ENCODE results near the gene REEP5. TPM values are rescaled to one million over a fixed set of nuclear protein-coding genes. Genes with fewer than 3 reads are reported as not detected.

Gene REEP5
- total and polyA plus RNA-seq, 8 donors: 18.8 to 102 (median 40.4) TPM

DNA sequence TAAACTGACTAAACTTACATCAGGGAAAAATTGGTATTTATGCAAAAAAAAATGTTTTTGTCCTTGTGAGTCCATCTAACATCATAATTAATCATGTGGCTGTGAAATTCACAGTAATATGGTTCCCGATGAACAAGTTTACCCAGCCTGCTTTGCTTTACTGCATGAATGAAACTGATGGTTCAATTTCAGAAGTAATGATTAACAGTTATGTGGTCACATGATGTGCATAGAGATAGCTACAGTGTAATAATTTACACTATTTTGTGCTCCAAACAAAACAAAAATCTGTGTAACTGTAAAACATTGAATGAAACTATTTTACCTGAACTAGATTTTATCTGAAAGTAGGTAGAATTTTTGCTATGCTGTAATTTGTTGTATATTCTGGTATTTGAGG is 77.5 kb downstream of the REEP5 start:
- Histone ChIP-seq H3K27ac (no peak overlapping the region), H3K4me3 (no peak overlapping the region), H3K9me3 (no peaks in the 10 kb centered on the region), H3K36me3 (peaks cover 0 to 7% (median 4%) of the 10 kb centered on the region in 4 donors), H3K27me3 (no peaks in the 10 kb centered on the region), H3K4me1 (peaks cover 0 to 6% (median 2%) of the 10 kb centered on the region in 4 donors)
- no peak for TF ChIP-seq POLR2AphosphoS5 (IDR thresholded peaks at IDR 0.05)
- TF ChIP-seq EP300 (IDR thresholded peaks at IDR 0.05): no peak
- TF ChIP-seq, protein P1, sequence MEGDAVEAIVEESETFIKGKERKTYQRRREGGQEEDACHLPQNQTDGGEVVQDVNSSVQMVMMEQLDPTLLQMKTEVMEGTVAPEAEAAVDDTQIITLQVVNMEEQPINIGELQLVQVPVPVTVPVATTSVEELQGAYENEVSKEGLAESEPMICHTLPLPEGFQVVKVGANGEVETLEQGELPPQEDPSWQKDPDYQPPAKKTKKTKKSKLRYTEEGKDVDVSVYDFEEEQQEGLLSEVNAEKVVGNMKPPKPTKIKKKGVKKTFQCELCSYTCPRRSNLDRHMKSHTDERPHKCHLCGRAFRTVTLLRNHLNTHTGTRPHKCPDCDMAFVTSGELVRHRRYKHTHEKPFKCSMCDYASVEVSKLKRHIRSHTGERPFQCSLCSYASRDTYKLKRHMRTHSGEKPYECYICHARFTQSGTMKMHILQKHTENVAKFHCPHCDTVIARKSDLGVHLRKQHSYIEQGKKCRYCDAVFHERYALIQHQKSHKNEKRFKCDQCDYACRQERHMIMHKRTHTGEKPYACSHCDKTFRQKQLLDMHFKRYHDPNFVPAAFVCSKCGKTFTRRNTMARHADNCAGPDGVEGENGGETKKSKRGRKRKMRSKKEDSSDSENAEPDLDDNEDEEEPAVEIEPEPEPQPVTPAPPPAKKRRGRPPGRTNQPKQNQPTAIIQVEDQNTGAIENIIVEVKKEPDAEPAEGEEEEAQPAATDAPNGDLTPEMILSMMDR (IDR thresholded peaks at IDR 0.05): no peak
- 84 to 88% (median 84%) methylated on average over 1 of the region's 1 CpG for WGBS, 5 donors
- intact Hi-C loops (cut with DNase I; ENCODE audit: low total_unique reads): no loop called here
- no peak for DNase-seq

DNA sequence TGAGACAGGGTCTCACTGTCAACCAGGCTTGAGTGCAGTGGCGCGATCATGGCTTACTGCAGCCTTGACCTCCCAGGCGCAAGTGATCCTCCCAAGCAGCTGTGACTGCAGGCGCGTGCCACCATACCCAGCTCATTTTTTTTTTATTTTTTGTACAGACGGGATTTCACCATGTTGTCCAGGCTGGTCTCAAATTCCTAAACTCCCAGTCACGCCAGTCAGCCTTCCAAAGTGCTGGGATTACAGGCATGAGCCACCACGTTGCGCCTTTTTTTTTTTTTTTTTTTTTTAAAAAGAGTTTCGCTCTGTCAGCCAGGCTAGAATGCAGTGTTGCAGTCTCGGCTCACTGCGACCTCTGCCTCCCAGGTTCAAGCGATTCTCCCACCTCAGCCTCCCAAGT is 88.1 kb downstream of the REEP5 start:
- intact Hi-C loops (cut with DNase I; ENCODE audit: low total_unique reads): no loop called here
- TF ChIP-seq POLR2AphosphoS5 (IDR thresholded peaks at IDR 0.05) (no peak), EP300 (IDR thresholded peaks at IDR 0.05) (no peak), POLR2A (IDR thresholded peaks at IDR 0.05) (no peak)
- TF ChIP-seq, protein P1 (IDR thresholded peaks at IDR 0.05): no peak
- Histone ChIP-seq H3K36me3 (peaks cover 15 to 97% (median 88%) of the 10 kb centered on the region in 4 donors), H3K4me1 (no peaks in the 10 kb centered on the region), H3K27me3 (no peaks in the 10 kb centered on the region), H3K27ac (no peak overlapping the region), H3K4me3 (no peak overlapping the region), H3K9me3 (no peaks in the 10 kb centered on the region)
- WGBS, 5 donors: 97 to 100% (median 99%) methylated on average over 13 of the region's 13 CpGs
- DNase-seq: no peak

GRCh38 chr5:112830378-112830777 is 91.6 kb downstream of the REEP5 start:
- DNase-seq: no peak
- WGBS, 5 donors: 78 to 93% (median 89%) methylated on average over 2 of the region's 2 CpGs
- intact Hi-C loops (cut with DNase I; ENCODE audit: low total_unique reads): no loop called here

More at GRCh38 chr5:112830378-112830777, 91.6 kb downstream of the REEP5 start:
- Histone ChIP-seq H3K9me3 (no peaks in the 10 kb centered on the region), H3K4me1 (no peaks in the 10 kb centered on the region), H3K4me3 (no peak overlapping the region), H3K27ac (no peak overlapping the region), H3K27me3 (no peaks in the 10 kb centered on the region), H3K36me3 (peaks cover 14 to 88% (median 84%) of the 10 kb centered on the region in 4 donors)
- no peak for TF ChIP-seq POLR2AphosphoS5 (IDR thresholded peaks at IDR 0.05)
- TF ChIP-seq, protein P1 (IDR thresholded peaks at IDR 0.05): no peak
- TF ChIP-seq POLR2A (IDR thresholded peaks at IDR 0.05): no peak
- TF ChIP-seq EP300 (IDR thresholded peaks at IDR 0.05): no peak

Other genes with a start within 250 kb of the REEP5 start
- gene APC, start 184.3 kb downstream of the REEP5 start, total RNA-seq: 100 to 1,000 TPM in 1 of 5 donors, 10 to 100 TPM in 4; 20.0 to 175 (median 54.8) TPM
- gene APC, start 184.3 kb downstream of the REEP5 start, polyA plus RNA-seq: 1 to 10 TPM; 2.0 to 3.2 (median 2.4) TPM
- 10 to 100 TPM in 2 of 5 donors, 1 to 10 TPM in 3; 3.2 to 64.8 (median 6.4) TPM for gene SRP19, start 60.9 kb downstream of the REEP5 start, total RNA-seq
- gene SRP19, start 60.9 kb downstream of the REEP5 start, polyA plus RNA-seq: 10 to 100 TPM; 62.5 to 99.3 (median 75.8) TPM
- 10 to 100 TPM in 3 of 5 donors, 1 to 10 TPM in 2; 5.5 to 61.3 (median 26.8) TPM for gene DCP2, start 54.6 kb upstream of the REEP5 start, total RNA-seq
- 1 to 10 TPM; 5.3 to 7.9 (median 6.2) TPM for gene DCP2, start 54.6 kb upstream of the REEP5 start, polyA plus RNA-seq

Data from stomach (tissue), 9 donors.